Ovary (tissue), 9 donors: ENCODE measurements around the gene RASL10A. TPM values are rescaled to one million over a fixed set of nuclear protein-coding genes. Genes with fewer than 3 reads are reported as not detected.

Source experiments
- DNase-seq, 5 donors: peaks; one replicate each; pipeline ENCODE4 v3.0.0-alpha.2; 2019 to 2020
- H3K27ac ChIP-seq, 2 donors: fragments of 200-600 bp; one replicate each; pipeline versions ENCODE4 v1.5.1 to v1.8.0; 2019 to 2022
- H3K27me3 ChIP-seq: fragments of 200-600 bp; one replicate; pipeline ENCODE4 v1.8.0; 2022
- H3K36me3 ChIP-seq: fragments of 200-600 bp; sonication (generic); one replicate; pipeline ENCODE4 v1.5.1; 2019
- H3K4me1 ChIP-seq: one replicate; pipeline ENCODE4 v1.8.1; 2013; ENCODE audit warnings: mild to moderate bottlenecking, moderate library complexity; ENCODE audit not compliant: insufficient read depth
- H3K4me3 ChIP-seq: fragments of 200-600 bp; sonication (generic); one replicate; pipeline ENCODE4 v1.5.1; 2017
- H3K9me3 ChIP-seq, 2 donors: fragments of 200-600 bp in 1 of 2; sonication (generic) in 1 of 2; one replicate each; pipeline versions ENCODE4 v1.5.1 to v1.8.1; 2013 to 2019; ENCODE audit warnings: mild to moderate bottlenecking in 1 of 2, moderate library complexity in 1 of 2
- CTCF ChIP-seq, 3 donors: fragments of 450-650 bp in 2 of 3; fragments of 200-600 bp in 1 of 3; IDR thresholded peaks; one replicate each; pipeline versions ENCODE4 v1.5.1 to v1.8.0; 2016 to 2022; ENCODE audit warnings: antibody characterized with exemption in 3 of 3, mild to moderate bottlenecking in 1 of 3
- EP300 ChIP-seq: sonication (generic); formaldehyde crosslinking; IDR thresholded peaks from one replicate; pipeline ENCODE4 v1.6.1; 2017; ENCODE audit warnings: antibody characterized with exemption
- POLR2A ChIP-seq: fragments of 450-650 bp; IDR thresholded peaks from one replicate; pipeline ENCODE4 v1.6.1; 2017; ENCODE audit warnings: antibody characterized with exemption, mild to moderate bottlenecking, moderate library complexity
- WGBS, 3 donors: extraction: QIAGEN DNeasy Blood & Tissue Kit in 1 of 3; methylation state at CpG; one replicate each; pipeline versions ENCODE4 v1.1.5 to v1.1.7; 2013 to 2017; 5-methylcytosine and 5-hydroxymethylcytosine counted together
- intact Hi-C, 4 donors: fragments of 100-400 bp; cut with DNase I; formaldehyde crosslinking; loops; one replicate each; pipeline versions ENCODE4 v1.11.0 to v1.15.1; 2022 to 2023
- polyA plus RNA-seq, 2 donors: library from polyadenylated mRNA; stranded (reverse); fragments of 200-250 nt in 1 of 2; fragments of 350-450 nt in 1 of 2; fragmentation: Illumina TruSeq in 1 of 2; extraction: RNeasy Lipid Tissue Mini Kit (QIAGEN cat#74804) in 1 of 2; gene quantifications; one replicate each; pipeline ENCODE4 v1.2.3, GENCODE V29; 2013 to 2014
- total RNA-seq, 7 donors: library from RNA; depleted of rRNA in 2 of 7; stranded (reverse); fragments of >200 nt in 2 of 7; fragmentation: NEBNext Ultra II Directional in 3 of 7; extraction: Animal tissue kit (Norgen Biotek cat#: 25700) in 3 of 7; gene quantifications; one replicate each; pipeline versions ENCODE4 v1.1.0 to v1.2.4, GENCODE V29; 2016 to 2023
- donor health status: DM: no; HTN: no; CAD: no; lungs with moderate emphysema.
- donor health status: DM: no; HTN: no; CAD: no.
- donor health status: Bipolar disorder and iron deficiency.
- donor health status: DM: yes; HTN: yes; CAD: no.
- donor health status: DM: no; HTN: no; CAD: no.
- donor health status: DM: yes; HTN: yes; CAD: no.

Gene RASL10A
- total and polyA plus RNA-seq, 9 donors, result 0.22 to 0.53 (median 0.40) TPM; not detected in 3

- no peak for DNase-seq
- Histone ChIP-seq H3K4me1 (no peaks in the 10 kb centered on the region), H3K4me3 (no peak overlapping the region), H3K36me3 (no peaks in the 10 kb centered on the region), H3K27ac (no peak overlapping the region), H3K27me3 (no peaks in the 10 kb centered on the region), H3K9me3 (no peaks in the 10 kb centered on the region)
- WGBS, 3 donors, result 26 to 40% (median 30%) methylated on average over 9 of the region's 9 CpGs
- intact Hi-C loops, result no loop called here
- no peak for TF ChIP-seq EP300
- no peak for TF ChIP-seq CTCF (IDR thresholded peaks at IDR 0.05)
- TF ChIP-seq POLR2A, result no peak
These were observed 10.4 kb upstream of the RASL10A start for GRCh38 chr22:29325785-29326315.

GRCh38 chr22:29325356-29325755 is 9.9 kb upstream of the RASL10A start:
- Histone ChIP-seq H3K27ac (no peak overlapping the region), H3K9me3 (no peaks in the 10 kb centered on the region), H3K27me3 (no peaks in the 10 kb centered on the region), H3K4me3 (no peak overlapping the region), H3K36me3 (no peaks in the 10 kb centered on the region), H3K4me1 (no peaks in the 10 kb centered on the region)
- DNase-seq, result no peak
- TF ChIP-seq CTCF (IDR thresholded peaks at IDR 0.05), result no peak
- no peak for TF ChIP-seq EP300
- TF ChIP-seq POLR2A, result no peak
- WGBS, 3 donors, result 75 to 84% (median 83%) methylated on average over 8 of the region's 8 CpGs
- intact Hi-C loops, result no loop called here

- DNase-seq, result no peak
- intact Hi-C loops, result no loop called here
- Histone ChIP-seq H3K4me1 (no peaks in the 10 kb centered on the region), H3K4me3 (no peak overlapping the region), H3K9me3 (no peaks in the 10 kb centered on the region), H3K27me3 (no peaks in the 10 kb centered on the region), H3K27ac (no peak overlapping the region), H3K36me3 (no peaks in the 10 kb centered on the region)
- TF ChIP-seq POLR2A, result no peak
These were observed 8.1 kb upstream of the RASL10A start for GRCh38 chr22:29323641-29324040.

GRCh38 chr22:29320546-29320945 is 5.0 kb upstream of the RASL10A start:
- Histone ChIP-seq H3K4me1 (no peaks in the 10 kb centered on the region), H3K27ac (no peak overlapping the region), H3K27me3 (no peaks in the 10 kb centered on the region), H3K36me3 (no peaks in the 10 kb centered on the region), H3K9me3 (no peaks in the 10 kb centered on the region), H3K4me3 (no peak overlapping the region)
- 76 to 81% (median 80%) methylated on average over 1 of the region's 1 CpG for WGBS, 3 donors
- no peak for TF ChIP-seq POLR2A
- TF ChIP-seq CTCF (IDR thresholded peaks at IDR 0.05), result no peak
- no peak for TF ChIP-seq EP300
- no peak for DNase-seq
- intact Hi-C loops, result no loop called here

- Histone ChIP-seq H3K27me3 (no peaks in the 10 kb centered on the region), H3K9me3 (no peaks in the 10 kb centered on the region), H3K27ac (no peak overlapping the region), H3K4me1 (peaks cover 2% of the 10 kb centered on the region), H3K36me3 (no peaks in the 10 kb centered on the region), H3K4me3 (no peak overlapping the region)
- WGBS, 3 donors, result 78 to 86% (median 85%) methylated on average over 2 of the region's 2 CpGs
- intact Hi-C loops, result no loop called here
- TF ChIP-seq CTCF (IDR thresholded peaks at IDR 0.05) (no peak), POLR2A (no peak), EP300 (no peak)
- no peak for DNase-seq
These were observed 3.6 kb upstream of the RASL10A start for GRCh38 chr22:29319072-29319471.
